Measurements from ENCODE around the gene POLG. TPM values are rescaled to one million over a fixed set of nuclear protein-coding genes. Genes with fewer than 3 reads are reported as not detected.

Gene POLG
- total RNA-seq, 4 donors from 2014 or later: 38.4 to 60.7 (median 52.9) TPM

DNA sequence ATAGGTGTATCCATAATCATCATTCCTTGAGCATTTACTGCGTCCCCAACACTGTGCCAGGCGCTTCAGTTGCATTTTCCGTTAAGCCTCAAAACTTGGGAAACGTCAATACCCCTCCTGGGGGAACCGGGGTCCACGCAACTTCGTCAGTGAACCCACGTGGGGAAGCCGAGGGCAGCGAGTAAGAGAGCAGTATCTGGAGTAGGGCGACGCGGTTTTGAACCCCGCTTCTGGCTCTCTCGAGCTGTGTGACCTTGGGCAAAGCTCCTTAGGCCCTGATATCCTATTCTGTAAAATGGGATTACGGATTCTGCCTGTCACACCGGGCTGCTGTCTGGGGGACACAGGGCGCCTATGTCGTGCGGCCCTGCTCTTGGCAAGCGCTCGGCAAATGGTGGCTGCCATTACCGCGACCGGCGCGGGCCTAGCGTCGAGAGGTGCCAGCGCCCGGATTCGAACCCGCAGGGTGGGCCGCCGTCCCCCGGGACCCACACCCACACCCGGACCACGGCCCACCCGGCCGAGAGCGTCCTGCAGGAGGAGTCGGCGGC lies 590 bp downstream of the POLG start:
- H3K9me3 ChIP-seq: no peaks in the 10 kb centered on the region
- H3K4me1 ChIP-seq: peaks cover 35 to 62% (median 46%) of the 10 kb centered on the region in 3 donors
- WGBS, 2 donors: 1 to 3% methylated on average over 5 to 11 of the region's 43 CpGs
- DNase-seq: no peak
- H3K36me3 ChIP-seq: peaks cover 18 to 48% (median 23%) of the 10 kb centered on the region in 3 donors
- no peaks in the 10 kb centered on the region for H3K27me3 ChIP-seq
- H3K27ac ChIP-seq: peak overlapping the region; percentile 95 to 97 (median 96)
- intact Hi-C loops (cut with DNase I): no loop called here
- H3K4me3 ChIP-seq: peak overlapping the region; percentile 77 to 98 (median 92)
- TF ChIP-seq CTCF (IDR thresholded peaks at IDR 0.05): no peak
- no peak for TF ChIP-seq POLR2A (IDR thresholded peaks at IDR 0.05)

DNA sequence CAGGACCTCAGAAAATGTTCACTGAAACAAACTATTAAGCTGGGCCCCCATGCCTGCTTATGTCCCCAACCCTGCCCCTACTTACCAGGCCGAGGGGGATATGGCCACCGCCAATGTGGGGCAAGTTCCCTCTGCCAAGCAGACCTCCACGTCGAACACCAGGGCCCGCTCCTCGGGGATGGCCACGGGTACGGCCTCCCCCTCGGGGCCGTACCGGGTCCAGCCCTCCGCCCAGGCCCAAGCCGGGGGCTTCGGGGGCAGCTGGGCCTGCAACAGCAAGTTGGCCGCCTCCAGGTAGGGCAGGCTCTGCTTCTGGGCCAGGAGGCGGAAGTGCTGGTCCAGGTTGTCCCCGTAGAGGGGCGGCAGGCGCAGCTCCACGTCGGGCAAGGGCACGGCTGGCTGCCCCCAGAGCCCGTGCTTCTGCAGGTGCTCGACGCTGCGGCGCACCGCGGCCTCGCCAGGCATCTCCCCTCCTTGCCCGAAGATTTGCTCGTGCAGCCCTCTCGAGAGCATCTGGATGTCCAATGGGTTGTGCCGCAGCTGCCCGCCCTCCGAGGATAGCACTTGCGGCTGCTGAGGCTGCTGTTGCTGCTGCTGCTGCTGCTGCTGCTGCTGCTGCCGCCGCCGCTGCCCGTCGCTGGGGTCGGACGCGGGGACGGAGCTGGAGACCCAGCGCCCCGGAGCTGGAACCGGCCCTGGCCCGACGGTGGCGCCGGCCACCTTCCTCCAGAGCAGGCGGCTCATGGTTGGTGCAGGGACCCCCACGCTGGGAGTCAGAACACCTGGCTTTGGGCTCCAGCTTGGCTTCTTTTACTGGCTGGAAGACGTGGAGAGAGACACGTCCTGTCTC lies 1.4 kb downstream of the POLG start:
- no peaks in the 10 kb centered on the region for H3K27me3 ChIP-seq

DNA sequence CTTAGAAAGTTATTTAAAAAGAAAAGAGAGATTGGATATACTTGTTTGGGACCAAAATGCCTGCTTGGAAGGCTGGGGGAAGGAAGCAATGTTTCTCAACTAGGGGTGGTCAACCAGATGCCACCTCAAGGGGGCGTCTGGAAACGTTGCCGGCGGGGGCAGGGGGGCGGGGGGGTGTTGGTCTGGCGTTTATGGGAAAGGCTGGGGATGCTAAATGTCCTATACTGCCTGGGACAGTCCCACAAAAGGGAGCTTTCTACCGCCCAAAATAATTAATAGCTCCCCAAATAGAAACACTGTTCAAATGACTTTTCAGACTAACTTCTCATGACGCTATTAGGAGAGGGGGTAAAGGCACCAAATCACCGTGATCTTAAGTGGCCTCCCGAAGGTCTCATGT lies 2.2 kb downstream of the POLG start:
- Histone ChIP-seq H3K9me3 (no peaks in the 10 kb centered on the region), H3K36me3 (peaks cover 28 to 63% (median 34%) of the 10 kb centered on the region in 3 donors), H3K4me3 (peak overlapping the region in 2 of 4 donors; percentile 77 to 93), H3K27me3 (no peaks in the 10 kb centered on the region), H3K4me1 (peaks cover 36 to 72% (median 46%) of the 10 kb centered on the region in 3 donors), H3K27ac (no peak overlapping the region)
- intact Hi-C loops (cut with DNase I): no loop called here
- no peak for DNase-seq
- 31 to 37% methylated on average over 8 to 10 of the region's 10 CpGs for WGBS, 2 donors
- TF ChIP-seq CTCF (IDR thresholded peaks at IDR 0.05): peak in 1 of 6 experiments; percentile 10
- TF ChIP-seq POLR2A (IDR thresholded peaks at IDR 0.05): no peak

More for the DNA sequence above, 1.4 kb downstream of the POLG start:
- Histone ChIP-seq H3K27ac (peak overlapping the region in 3 of 4 donors; percentile 95 to 97 (median 97)), H3K9me3 (no peaks in the 10 kb centered on the region), H3K4me3 (peak overlapping the region; percentile 77 to 98 (median 92)), H3K36me3 (peaks cover 25 to 56% (median 31%) of the 10 kb centered on the region in 3 donors), H3K4me1 (peaks cover 36 to 70% (median 46%) of the 10 kb centered on the region in 3 donors)
- no peak for DNase-seq
- WGBS, 2 donors: 0 to 73% methylated on average over 1 to 6 of the region's 57 CpGs
- no peak for TF ChIP-seq POLR2A (IDR thresholded peaks at IDR 0.05)
- TF ChIP-seq CTCF (IDR thresholded peaks at IDR 0.05): no peak
- intact Hi-C loops (cut with DNase I): no loop called here

GRCh38 chr15:89330881-89331595 lies 3.6 kb downstream of the POLG start:
- H3K27ac ChIP-seq: no peak overlapping the region
- WGBS, 2 donors: 69 to 73% methylated on average over 7 of the region's 7 CpGs
- H3K27me3 ChIP-seq: no peaks in the 10 kb centered on the region
- intact Hi-C loops (cut with DNase I): no loop called here
- no peak for DNase-seq
- H3K4me3 ChIP-seq: no peak overlapping the region
- TF ChIP-seq POLR2A (IDR thresholded peaks at IDR 0.05) (no peak), CTCF (IDR thresholded peaks at IDR 0.05) (no peak)
- H3K4me1 ChIP-seq: peaks cover 36 to 79% (median 45%) of the 10 kb centered on the region in 3 donors
- H3K9me3 ChIP-seq: no peaks in the 10 kb centered on the region
- peaks cover 40 to 78% (median 48%) of the 10 kb centered on the region in 3 donors for H3K36me3 ChIP-seq

Measured in esophagus squamous epithelium (tissue), 5 donors.